ENCODE data around the gene ATF6.
A peak's percentile ranks its signal among the peaks of the same experiment; 100 is the strongest.

- TF ChIP-seq CTCF (IDR thresholded peaks at IDR 0.05; ENCODE audit: low read depth, low read length, missing input control) (no peak), JUND (IDR thresholded peaks at IDR 0.05) (peak; percentile 85 to 92), MAX (IDR thresholded peaks at IDR 0.05) (peak; percentile 99), YY1 (IDR thresholded peaks at IDR 0.05) (peak; percentile 95), ZBTB33 (IDR thresholded peaks at IDR 0.05) (peak; percentile 98), REST (IDR thresholded peaks at IDR 0.05) (peak; percentile 87), RXRA (IDR thresholded peaks at IDR 0.05) (peak; percentile 64 to 70), EGR1 (IDR thresholded peaks at IDR 0.05; ENCODE audit: low read depth in 2 of 2) (peak; percentile 52 to 87), SP1 (IDR thresholded peaks at IDR 0.05) (peak; percentile 83), GABPA (IDR thresholded peaks at IDR 0.05 in 1 of 2, conservative IDR thresholded peaks at IDR 0.05 in 1 of 2) (peak; percentile 59 to 87), FOXA1 (IDR thresholded peaks at IDR 0.05) (peak; percentile 89), HNF4G (IDR thresholded peaks at IDR 0.05) (no peak), RAD21 (IDR thresholded peaks at IDR 0.05) (peak in 1 of 2 donors; percentile 5)
These were observed at the start of gene ATF6 for GRCh38 chr1:161766102-161766981.

All from liver (tissue), 3 donors.